DMS53 (cell line): Measurements from ENCODE around the gene FGD1.
"Not testable (repeated sequence)": the region's sequence is repeated elsewhere in the genome, so short reads cannot be mapped to it uniquely, and the experiment has no call there.

Source experiments
- DNase-seq: peaks from one replicate; lab custom pipeline; 2025; lab: John Stamatoyannopoulos, UW

FGD1 gene

DNA sequence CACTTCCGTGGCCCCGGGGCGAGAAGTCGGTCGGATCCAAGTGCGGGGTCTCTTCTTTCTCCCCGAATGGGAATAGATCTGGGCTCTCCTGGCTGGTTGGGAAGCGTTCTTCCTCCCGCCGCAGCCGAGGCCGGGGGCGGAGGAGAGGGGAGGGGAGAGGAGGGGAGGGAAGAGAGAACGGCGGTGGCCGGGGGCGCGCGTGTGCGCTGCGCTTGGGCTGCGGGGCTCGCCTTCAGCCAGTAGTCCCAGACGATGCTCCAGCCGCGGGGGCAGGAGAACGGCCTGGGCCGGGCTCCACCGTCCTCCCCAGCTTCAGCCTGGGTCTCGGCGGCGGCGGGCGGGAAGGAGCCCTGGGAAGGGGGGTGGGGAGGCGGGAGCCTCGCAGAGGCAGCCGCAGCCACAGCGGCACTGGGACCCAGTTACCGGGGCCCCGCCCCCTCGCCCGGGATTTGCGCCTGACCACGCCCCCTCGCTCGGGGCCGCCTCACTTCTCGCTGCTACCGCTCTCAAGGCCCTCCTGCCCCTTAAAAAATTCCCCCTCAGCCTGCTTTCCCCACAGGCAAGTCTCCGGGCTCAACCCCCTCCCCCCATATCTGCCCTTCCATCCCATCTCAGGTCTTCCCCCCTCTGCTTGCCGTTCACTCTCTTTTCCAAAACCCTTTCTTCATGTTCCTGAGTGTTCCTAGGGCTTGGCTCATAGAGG is at the start of gene FGD1:
FGD1 (minus strand) TSS at position 421 of the 703 bp plus-strand sequence. CDS start 802 bp downstream, outside the sequence.
- peak; percentile 80 for DNase-seq

DNA sequence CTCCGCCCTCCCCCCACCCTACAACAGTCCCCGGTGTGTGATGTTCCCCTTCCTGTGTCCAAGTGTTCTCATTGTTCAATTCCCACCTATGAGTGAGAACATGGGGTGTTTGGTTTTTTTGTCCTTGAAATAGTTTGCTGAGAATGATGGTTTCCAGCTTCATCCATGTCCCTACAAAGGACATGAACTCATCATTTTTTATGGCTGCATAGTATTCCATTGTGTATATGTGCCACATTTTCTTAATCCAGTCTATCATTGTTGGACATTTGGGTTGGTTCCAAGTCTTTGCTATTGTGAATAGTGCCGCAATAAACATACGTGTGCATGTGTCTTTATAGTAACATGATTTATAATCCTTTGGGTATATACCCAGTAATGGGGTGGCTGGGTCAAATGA is 46.2 kb upstream of the FGD1 start:
- DNase-seq: not testable (repeated sequence)

GRCh38 chrX:54540289-54540688 is 44.3 kb upstream of the FGD1 start:
- DNase-seq: no peak

DNA sequence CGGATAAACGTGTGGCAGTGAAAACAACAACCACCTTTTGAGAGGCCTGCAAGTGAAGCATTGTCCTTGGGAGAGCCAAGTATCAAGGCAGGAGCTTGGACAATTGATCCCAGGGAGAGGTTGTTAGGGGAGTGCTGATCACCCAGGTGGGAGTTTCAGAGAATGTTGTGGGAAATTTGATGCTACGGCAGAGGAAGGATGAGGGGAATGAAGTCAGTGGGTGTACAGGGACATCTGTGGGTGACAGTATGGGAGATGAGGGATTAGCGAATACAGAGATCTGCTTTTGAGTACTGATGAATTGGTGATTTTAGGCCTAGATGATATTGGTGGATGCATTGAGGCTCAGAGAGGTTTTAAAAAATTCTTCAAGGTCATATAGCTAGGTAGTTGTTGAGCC is 38.2 kb upstream of the FGD1 start:
- no peak for DNase-seq

DNA sequence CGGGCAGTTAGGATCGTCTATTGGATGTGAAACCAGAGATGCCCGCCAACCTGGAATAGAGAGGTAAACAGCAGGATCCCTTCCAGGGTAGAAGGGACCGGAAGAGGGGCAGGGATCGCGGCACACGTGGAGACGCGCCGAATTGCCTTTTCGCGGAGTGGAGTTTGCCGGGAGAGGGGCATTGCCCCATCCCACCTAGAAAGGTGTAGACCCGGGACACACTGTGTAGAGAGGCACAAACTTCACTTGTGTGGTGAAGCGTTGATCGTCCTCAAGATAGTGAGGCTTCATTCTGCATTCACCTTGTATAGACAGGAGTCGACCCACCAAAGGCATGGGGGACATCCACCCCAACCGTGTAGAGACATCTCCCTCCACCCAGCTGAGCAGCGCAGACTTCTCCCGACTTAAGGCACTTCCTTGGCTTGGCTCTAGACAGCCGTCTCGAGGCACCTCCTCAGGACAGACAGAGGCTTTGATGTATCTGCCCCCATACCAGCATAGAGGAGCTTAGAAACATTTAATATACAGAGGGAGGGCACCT is 34.4 kb upstream of the FGD1 start:
- DNase-seq: peak; percentile 41

DNA sequence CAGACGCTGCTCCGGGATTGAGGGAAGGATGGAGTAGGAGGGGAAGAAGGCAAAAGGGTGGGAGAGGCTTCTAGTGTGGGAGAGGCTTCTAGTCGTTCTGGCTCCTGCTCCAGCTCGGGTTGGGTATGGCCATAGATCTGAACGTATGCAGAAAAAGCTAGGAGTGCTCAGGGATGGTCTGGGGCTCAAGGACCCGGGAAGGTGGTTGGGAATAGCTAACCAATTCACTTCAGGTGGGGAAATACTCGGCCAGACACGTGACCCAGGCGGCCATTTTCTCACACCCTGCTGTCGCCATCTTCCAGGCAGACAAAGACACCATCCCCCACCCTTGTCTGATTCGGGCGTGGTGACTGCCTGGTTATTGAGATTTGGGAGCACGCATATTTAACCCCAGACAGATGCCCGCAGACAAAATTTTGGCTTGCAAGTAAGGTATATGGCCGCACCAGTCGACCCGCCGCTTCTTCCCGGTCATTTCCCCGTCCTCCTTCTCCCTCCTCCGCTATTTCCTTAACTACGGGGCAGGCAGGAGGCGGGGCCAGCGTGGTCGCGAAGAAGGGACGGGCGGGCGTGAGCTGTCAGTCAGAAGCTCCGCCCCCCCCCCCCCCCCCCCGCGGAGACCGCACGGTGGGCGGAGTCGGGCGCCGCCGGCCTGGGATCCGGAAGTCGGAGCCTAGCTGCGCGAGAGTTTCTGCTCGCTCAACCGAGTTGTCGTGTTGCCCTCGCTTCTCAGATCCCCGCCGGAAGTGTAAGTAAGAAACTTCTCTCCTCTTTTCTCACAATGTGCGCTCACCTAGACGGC is 33.7 kb upstream of the FGD1 start, which contains the start of gene GNL3L:
GNL3L (plus strand) TSS at position 668 of the 805 bp plus-strand sequence. CDS start 2,348 bp downstream, outside the sequence.
- DNase-seq: peak; percentile 95

DNA sequence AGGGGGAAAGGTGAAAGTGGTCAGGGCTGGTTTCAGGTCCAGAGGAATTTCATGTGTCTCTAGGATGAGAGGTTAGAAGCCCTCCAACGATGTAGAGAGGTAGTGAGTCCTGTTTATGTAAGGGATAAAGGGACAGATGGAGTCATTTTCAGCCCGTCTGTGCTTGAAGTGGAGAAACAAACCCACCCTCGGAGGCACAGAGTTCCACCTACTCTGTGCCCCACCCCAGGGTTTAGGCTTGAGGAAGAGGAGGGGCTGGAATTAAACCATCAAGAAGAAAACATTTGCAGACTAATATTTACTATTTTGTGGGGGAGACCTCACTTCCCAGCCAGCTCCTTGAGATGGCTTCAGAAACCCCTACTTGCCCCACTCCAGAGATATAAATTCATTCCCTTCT is 33.1 kb upstream of the FGD1 start:
- DNase-seq: peak; percentile 37

DNA sequence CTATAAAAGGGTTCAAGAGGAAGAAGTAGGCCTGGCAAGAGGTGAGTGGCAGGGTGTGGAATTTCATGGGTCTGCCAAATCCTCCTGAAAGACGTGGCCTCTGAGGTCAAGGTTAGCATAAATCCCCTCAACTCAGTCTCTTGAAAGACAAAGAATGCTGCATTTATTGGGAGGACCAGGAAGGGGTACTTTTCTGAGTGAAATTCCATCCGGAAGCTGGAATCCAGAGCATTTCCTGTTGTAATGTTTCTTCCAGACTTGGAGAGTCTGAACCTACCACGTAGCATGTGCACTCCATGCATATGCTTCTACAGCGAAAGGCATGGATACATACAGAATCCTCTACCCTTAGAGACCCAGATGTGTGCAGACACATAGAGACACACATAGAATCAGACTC is 13.4 kb upstream of the FGD1 start:
- no peak for DNase-seq

DNA sequence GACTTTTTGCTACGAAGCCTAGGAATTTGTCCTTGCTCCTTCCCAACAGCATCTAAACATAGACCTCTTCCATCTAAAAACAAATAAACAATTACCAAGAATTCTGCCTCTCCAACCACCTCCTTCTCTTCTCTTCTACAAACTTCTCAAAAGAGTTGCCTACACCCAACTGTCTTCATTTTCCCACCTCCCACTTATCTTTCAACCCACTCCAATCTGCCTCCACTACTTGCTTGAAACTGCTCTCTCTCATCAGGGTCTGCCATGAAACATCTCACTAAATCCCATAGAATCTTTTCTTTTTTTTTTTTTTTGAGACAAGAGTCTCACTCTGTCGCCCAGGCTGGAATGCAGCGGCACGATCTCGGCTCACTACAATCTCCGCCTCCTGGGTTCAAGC is 902 bp upstream of the FGD1 start:
- DNase-seq: no peak

DNA sequence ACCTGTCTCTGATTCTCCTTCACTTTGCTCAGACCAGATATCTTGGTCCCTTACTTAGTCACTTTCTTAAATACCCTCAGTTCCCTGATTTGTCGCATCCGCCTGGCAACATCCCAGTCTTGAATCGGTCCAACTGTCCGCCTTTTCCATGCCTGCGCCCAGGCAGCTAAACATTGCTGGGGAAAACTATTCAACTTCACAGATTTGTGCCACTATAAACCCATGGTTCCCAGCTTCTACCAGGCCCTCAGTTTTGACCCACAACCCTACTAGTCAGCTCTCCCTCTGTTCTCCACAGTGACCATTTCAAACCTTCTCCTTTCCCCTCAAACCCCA is 451 bp upstream of the FGD1 start:
- DNase-seq: peak; percentile 50

DNA sequence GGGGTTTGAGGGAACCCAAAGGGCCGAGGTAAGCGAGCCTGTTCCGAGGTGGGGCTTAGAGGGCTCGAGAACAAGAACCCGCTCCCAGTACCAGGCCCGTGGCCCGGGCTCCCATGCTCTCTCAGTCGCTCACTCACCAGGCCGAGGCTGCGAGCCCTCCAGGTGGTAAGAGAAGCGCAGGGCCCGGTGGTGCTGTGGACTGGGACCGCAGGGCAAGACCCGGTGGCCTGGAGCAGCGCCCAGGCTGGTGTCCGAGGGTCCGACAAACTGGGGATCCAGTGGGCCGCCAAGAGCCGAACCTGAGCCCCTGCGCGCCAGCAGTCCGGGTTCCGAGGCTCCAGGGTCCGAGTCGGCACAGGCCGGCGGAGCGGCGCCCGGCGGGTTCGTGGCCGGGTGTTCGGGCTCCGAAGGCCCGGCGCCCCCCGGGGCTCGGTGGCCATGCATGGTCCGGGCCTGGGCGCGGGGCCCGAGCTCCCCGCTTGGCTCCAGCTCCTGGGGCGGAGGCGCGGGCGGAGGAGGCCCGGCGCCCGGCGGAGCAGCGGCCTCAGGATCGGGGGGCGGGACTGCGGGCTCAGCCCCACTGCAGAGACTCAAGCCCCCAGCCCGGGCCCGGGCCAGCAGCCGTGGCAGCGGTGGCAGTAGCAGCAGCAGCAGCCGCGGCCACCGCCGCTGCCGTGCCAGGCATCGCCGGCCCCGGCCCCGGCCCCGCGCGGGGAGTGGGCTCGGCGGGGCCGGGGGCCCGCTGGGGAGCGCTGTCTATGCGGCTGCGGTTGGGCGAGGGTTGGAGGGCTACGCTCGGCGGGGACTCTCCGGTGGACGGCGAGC is 833 bp downstream of the FGD1 start:
- DNase-seq: peak; percentile 54

DNA sequence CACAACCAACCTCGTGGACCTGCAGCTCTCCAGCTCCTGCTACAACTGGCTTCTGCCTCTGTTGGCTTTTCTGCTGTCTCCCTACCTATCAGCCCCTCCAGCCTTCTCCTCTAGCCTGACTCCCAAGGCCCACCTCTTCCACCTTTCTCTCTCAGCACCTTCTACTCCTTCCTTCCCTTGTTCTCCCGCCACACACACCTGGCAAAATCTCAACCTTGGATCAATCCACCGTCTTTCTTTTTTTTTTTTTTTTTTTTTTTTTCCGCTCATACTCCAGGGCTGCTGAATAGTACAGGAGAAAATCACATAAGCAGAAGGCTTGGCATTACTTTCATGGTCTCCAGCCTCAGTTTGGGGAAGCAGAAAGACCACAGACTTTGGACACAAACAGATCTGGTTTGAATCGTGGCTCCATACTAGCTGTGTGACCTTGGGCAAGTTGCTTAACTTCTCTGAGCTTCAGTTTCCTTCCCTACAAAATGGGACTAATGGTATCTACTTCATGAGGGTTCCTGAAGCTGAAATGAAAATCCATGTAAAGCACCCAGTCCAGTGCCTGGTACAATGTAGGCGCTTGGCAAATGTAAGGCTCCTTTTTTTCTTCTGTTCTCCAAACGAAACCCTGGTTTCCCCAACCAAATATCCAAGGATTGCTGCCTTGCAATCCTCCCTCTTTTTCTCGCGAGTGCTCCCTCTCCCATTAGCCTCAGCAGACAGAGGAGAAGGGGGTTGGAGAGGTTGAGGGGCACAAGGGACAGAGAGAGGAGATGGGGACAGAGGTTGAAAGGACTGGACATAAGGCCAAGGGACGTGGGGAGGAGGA is 1.7 kb downstream of the FGD1 start:
- DNase-seq: no peak

GRCh38 chrX:54492340-54492739 is 3.7 kb downstream of the FGD1 start:
- no peak for DNase-seq

DNA sequence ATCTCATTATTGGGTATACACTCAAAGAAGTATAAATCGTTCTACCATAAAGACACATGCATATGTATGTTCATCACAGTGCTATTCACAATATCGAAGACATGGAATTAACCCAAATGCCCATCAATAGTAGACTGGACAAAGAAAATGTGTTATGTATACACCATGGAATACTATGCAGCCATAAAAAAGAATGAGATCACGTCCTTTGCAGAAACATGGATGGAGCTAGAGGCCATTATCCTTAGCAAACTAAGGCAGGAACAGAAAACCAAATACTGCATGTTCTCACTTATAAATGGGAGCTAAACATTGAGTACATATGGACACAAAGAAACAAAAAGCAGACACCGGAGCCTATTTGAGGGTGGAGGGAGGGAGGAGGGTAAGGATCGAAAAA is 6.2 kb downstream of the FGD1 start:
- DNase-seq: not testable (repeated sequence)

- DNase-seq: no peak
Observed at GRCh38 chrX:54484666-54485065, 11.4 kb downstream of the FGD1 start.

GRCh38 chrX:54483946-54484345 is 12.1 kb downstream of the FGD1 start:
- no peak for DNase-seq

DNA sequence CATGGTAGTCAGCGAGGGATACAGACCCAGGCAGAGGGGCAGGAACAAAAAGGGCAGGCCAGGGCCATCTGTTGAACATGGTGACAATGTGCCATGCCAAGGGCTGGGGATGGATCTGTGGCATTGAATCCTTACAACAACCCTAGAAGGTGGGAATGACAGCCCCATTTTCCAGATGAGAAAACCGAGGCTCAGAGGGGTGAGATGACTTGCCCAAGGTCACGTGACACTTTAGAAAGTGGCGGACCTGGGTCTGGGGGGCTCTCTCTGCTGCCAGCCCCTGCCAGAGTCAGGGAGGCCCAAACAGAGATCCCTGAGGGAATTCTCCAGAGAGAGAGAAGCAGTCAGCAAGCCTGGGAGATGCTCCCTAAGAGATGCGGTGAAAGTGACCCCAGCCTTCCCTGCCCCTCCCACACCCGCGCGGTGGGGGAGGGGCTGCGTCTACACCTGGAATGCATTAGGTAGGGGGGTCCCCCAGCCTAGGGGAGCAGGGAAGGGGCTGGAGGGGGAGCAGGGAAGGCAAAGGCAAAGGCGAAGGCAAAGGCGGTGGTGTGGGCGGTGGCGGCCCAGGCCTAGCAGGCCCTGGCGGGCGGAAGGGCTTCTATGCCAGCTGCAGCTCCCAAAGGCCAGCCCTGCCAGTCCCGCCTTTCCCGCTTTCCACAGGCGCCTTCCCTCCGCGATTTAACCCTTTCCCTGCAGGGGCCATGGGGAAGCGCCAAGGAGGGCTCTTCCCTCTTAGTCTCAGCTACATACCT is 13.0 kb downstream of the FGD1 start:
- DNase-seq: peak; percentile 27

DNA sequence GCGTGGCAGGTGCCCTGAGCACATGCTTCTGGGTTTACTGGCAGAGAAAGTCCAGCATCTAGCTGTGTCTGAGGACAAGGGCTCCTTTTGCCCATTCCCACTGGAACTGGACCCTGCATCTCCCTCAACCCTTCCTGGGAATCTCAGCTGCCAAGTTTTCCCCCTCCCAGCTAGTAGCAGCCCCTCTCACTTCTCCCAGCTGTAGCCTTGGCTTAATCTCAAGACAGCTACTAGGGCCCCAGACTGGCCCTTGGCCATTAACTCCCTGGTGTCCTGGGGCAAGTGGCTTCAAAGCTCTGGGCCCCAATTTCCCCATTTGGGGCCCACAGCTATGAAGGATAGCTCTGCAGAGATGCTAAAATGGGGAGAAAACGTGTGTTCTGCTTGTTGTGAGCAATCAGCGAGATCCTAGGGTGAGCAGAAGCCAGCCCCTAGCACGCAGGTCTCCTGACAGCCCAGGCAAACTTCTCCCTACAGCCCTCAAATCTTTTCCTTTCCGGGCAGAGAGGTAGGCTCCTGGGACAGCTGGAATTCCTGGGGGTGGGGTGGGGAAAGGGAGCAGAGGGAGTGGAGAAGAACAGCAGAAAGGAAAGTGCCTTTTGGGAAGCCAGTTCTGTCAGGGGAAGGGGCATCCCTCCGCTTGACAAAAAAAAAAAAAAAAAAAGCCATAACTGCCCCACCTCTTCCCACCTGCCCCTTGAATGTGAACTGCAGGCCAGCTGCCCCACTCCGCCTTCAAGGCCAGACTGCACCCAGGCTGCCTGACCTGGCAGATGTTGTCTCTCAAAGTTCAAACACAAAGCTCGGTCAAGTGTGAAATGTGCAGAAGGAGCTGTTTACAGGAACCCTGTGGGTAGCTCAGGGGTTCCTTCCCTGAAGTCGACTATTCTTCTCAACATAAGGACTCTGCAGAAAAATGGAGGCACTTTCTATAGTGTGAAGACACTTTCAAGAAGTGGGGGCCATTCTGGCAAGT is 16.6 kb downstream of the FGD1 start:
- peak; percentile 80 for DNase-seq
